T-helper 9 cell (primary cell): ENCODE measurements around the gene CLDN16.

Experiments
- DNase-seq: peaks from one replicate; pipeline ENCODE4 v3.0.0-alpha.2; 2020

The CLDN16 gene

GRCh38 chr3:190444006-190444405 lies 56.0 kb downstream of the CLDN16 start:
- DNase-seq, result no peak

DNA sequence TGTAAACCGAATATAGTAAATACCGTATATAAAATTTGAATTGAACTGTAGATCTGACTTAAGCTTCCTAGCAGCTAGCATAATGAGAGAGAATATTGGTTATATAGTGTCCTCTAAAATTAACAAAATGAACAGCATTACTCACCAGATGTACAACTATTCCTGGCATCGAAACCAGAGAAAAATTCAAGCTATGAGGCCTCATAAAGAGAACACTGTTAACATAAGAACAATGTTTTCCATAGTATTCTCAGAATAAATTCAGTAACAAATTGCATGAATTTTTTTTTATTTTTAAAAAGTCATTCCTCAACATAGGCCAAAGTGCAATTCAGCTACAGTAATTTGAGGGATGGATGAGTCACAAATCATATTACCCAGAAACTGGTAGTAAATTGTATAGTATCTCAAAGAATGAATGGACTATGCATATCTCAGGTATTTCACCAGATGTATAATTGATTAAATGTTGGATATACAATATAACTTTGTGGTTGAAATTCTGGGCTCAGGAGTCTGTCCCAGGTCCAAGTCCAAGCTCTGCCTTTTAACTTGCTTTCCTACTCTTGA lies 56.7 kb downstream of the CLDN16 start:
- no peak for DNase-seq

- no peak for DNase-seq
These were observed 58.8 kb downstream of the CLDN16 start for GRCh38 chr3:190446573-190447279.

DNA sequence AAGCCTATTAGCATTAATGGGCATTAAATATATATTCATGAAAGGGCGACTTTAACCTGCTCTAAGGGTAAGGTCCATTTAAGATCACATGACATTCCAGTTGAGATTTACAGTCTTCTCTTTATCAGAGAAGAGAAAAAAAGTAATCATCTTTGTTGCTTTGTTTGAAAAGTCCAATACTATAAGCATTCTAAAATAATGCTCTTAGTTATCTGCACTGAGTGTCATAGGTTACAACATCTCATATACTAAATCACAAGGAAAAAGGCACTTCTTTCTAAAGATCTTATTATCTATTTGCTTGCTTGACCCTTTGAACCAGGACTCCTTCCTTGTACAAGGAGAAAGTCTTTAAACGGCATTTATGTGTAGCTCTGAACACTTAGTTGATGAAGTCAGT lies 60.3 kb downstream of the CLDN16 start:
- DNase-seq, result no peak

DNA sequence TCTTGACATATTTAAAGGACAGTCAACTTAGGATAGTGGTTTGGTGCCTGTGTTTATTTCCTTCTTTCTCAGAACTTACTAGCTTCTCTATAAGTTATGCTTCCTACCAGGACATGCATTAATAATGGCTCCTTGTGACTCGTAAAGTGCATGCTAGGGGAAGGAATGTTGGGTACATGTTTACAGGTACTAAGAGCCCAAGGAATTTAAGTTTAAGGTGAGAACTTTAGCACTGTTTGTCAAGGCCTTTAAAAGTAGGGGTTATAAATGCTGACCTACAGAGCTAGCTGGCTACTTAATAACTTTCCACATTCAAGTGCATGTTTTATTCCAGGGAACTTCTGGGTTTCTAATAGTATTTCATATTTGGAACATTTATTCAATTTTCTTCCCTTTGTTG lies 61.8 kb downstream of the CLDN16 start, which contains the start of gene TMEM207:
TSS of gene TMEM207 (minus strand) at position 101 of the 400 bp plus-strand sequence. CDS start at position 9, 92 bp downstream.
- DNase-seq, result no peak

DNA sequence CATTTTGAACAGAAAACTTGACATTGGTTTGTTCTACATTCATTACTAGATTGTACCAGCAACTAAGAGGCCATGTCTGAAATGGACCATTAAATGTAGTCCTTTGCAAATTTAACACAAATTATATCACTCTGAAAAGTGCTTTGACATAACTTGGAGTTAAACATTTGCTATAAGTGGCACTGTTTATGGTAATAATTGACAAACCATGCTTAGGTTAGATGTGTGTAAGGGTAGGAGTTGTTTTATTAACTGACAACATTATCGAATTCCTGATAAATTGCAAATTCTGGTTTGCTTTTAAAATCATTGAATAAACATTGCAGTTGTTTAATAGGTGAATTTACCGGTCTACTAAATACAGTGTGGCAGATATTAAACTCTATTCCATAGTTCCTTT lies 67.9 kb downstream of the CLDN16 start:
- no peak for DNase-seq

- no peak for DNase-seq
These were observed 68.8 kb downstream of the CLDN16 start for GRCh38 chr3:190456770-190457169.

- DNase-seq, result no peak
These were observed 70.1 kb downstream of the CLDN16 start for GRCh38 chr3:190458040-190458439.
